GM12865 (cell line): Measurements from ENCODE around the gene PGAM1.
A peak's percentile ranks its signal among the peaks of the same experiment; 100 is the strongest.
"Not testable (repeated sequence)": the region's sequence is repeated elsewhere in the genome, so short reads cannot be mapped to it uniquely, and the experiment has no call there.

Experiments
- DNase-seq: peaks from one replicate; pipeline ENCODE4 v3.0.0; 2010; ENCODE audit warnings: low read depth
- H3K4me3 ChIP-seq: 2 replicates; pipeline ENCODE4 v1.5.1; 2011; ENCODE audit warnings: mild to moderate bottlenecking, low read depth, low read length, control low read depth
- CTCF ChIP-seq: IDR thresholded peaks from 2 replicates; pipeline ENCODE4 v1.5.1; 2011; ENCODE audit warnings: low read length, control low read depth, low read depth, inconsistent platforms; ENCODE audit not compliant: insufficient read depth; ENCODE audit errors: missing control alignments

The PGAM1 gene

DNA sequence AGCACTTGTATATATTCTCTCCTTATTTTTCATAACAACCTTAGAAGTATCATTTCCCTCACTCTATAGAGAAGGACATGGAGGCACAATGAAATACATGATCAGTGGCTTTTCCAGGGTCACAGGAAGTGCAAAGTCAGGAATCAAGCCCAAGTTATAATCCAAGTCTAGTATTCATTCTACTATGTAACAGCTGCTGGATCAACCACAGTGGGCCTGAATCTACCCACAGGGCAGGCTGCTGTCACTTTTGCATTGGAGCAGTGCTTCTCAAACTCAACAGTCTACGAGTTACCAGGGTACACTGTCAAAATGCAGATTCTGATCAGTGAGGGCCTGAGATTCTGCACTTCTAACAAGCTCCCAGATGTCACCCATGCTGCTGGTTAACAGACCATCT, 38.2 kb downstream of the PGAM1 start:
- no peak overlapping the region for H3K4me3 ChIP-seq
- DNase-seq: no peak
- TF ChIP-seq CTCF: no peak

DNA sequence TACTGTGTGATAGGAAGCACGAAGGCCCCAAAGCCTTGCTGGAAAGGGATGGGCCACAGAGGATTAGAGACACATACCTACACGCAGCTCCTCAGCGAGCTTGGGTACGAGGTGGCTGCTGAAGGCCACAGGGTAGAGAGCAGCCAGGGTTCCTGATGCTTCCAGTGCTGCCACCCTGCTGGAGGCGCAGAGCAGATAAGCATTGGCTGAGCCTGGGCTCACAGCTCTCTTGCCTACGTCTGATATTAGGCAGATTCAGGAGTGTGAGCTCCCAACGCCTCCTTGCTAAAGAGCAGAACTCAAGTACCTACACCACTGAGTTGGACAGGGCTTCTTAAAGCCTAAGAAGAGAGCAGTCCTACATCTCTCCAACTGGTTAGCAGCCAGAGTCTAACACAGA, 40.0 kb downstream of the PGAM1 start:
- H3K4me3 ChIP-seq: no peak overlapping the region

GRCh38 chr10:97466755-97467154, 40.8 kb downstream of the PGAM1 start:
- no peak for DNase-seq
- no peak overlapping the region for H3K4me3 ChIP-seq
- no peak for TF ChIP-seq CTCF

More for the DNA sequence above, 40.0 kb downstream of the PGAM1 start:
- no peak for TF ChIP-seq CTCF
- DNase-seq: no peak

DNA sequence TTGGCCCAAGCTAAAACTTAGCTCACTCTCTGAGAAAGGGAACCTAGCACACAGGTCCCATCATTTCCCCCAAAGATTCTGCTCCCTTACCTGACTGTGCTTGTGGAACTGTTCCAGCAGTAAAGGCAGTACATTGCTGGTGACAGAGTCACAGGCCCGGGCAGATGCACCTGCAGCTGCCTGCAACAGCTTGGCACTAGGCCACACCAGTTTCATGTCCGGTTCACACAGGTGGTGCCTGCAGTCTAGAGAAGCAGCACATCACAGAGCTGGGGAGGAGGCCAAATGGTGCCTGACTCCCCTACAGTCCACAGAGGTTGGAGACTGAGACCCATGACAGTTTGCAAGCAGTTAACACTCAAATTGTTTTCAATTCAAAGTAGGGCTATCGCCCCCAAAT, 42.2 kb downstream of the PGAM1 start:
- no peak overlapping the region for H3K4me3 ChIP-seq
- peak; percentile 78 for DNase-seq
- TF ChIP-seq CTCF: no peak

DNA sequence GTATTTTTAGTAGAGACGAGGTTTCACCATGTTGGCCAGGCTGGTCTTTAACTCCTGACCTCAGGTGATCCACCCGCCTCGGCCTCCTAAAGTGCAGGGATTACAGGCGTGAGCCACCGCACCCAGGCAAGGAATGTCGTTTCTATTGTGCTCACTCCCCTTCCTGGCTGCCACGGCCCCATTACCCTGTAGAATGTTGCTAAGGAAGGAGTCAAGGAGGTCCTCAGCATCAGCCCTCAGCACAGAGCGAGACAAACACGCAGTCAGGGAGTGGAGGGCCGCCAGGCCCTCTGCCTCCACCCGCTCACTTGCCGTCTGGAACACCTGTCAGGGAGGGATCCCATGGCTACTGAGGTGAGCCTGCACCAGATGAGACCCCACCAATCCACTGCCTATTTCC, 42.8 kb downstream of the PGAM1 start:
- not testable (repeated sequence) for DNase-seq, H3K4me3 ChIP-seq

GRCh38 chr10:97474918-97475317, 48.9 kb downstream of the PGAM1 start:
- DNase-seq: no peak
- no peak for TF ChIP-seq CTCF
- no peak overlapping the region for H3K4me3 ChIP-seq

DNA sequence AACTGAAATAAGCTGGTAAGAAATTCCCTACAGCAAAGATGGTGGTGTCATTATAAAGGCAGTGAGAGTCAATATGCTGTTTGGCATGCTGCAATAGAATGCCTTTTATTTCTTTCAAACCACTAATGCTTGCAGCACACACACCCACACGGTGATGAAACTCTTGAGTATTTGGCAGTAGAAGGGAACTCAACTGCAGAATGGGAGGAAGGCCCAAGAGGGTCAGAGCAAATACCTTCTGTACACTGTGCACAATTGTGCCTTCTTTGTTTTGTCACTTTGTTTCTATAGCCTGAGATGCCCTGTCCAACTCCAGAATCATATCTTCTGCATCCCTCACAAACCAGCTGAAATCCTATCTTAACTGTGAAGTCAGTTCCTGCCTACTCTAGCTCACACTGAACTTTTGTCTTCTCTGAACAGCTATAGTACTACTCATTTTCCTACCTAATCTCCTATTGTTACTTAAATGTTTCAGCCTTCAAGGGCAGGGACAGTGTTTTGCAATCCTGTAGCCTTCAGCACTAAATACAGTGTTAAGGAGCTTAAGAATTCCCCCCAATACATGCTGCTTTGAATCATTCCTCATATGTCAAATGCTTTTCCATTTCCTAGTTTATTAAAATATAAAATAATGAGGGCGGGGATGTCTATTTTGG, 50.1 kb downstream of the PGAM1 start:
- no peak for DNase-seq
- H3K4me3 ChIP-seq: no peak overlapping the region
- TF ChIP-seq CTCF: no peak

GRCh38 chr10:97479410-97479809, 53.4 kb downstream of the PGAM1 start:
- not testable (repeated sequence) for DNase-seq

More at GRCh38 chr10:97479410-97479809, 53.4 kb downstream of the PGAM1 start:
- not testable (repeated sequence) for H3K4me3 ChIP-seq
